Neural progenitor cell (in vitro differentiated cells): ENCODE measurements around the gene FFAR2.

Experiments used
- EZH2 ChIP-seq: fragments of 200-600 bp; sonication (generic); IDR thresholded peaks from 2 replicates; pipeline ENCODE4 v1.6.1; 2017; ENCODE audit warnings: antibody characterized with exemption, mild to moderate bottlenecking, moderate library complexity
- TF ChIP-seq, protein P1 (sequence below): fragments of 200-600 bp; sonication (generic); IDR thresholded peaks from 2 replicates; pipeline ENCODE4 v1.5.1; 2017; ENCODE audit warnings: antibody characterized with exemption, mild to moderate bottlenecking

DNA sequence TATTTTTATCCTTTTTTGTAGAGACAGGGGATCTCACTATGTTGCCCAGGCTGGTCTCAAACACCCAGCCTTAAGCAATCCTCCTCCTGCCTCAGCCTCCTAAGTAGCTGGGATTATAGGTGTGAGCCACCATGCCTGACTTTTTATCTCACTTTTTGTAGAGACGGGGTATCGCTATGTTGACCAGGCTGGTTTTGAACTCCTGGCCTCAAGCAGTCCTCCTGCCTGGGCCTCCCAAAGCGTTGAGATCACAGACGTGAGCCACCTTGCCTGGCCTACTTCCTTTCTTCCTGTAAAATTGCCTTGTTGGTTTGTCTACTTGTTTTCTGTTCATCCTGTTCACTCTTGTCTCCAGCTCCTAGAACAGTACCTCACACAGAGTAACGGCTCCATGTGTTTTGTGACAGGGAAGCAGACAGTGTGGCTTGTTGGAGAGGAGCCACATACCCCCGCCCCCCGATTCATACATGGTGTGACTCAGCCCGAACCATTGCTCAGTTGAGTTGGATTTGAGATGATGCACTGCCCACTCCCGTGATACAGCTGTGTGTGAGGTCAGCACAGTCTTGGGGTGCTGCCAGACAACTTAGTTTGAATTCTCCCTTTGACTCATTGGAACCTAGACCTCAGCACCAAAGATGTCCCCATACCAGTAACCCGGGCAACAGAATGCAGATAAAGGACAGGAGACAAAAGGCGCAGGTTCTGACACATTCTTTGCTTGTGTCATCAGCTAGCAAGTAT is 43.0 kb upstream of the FFAR2 start:
- no peak for TF ChIP-seq EZH2
- TF ChIP-seq, protein P1, sequence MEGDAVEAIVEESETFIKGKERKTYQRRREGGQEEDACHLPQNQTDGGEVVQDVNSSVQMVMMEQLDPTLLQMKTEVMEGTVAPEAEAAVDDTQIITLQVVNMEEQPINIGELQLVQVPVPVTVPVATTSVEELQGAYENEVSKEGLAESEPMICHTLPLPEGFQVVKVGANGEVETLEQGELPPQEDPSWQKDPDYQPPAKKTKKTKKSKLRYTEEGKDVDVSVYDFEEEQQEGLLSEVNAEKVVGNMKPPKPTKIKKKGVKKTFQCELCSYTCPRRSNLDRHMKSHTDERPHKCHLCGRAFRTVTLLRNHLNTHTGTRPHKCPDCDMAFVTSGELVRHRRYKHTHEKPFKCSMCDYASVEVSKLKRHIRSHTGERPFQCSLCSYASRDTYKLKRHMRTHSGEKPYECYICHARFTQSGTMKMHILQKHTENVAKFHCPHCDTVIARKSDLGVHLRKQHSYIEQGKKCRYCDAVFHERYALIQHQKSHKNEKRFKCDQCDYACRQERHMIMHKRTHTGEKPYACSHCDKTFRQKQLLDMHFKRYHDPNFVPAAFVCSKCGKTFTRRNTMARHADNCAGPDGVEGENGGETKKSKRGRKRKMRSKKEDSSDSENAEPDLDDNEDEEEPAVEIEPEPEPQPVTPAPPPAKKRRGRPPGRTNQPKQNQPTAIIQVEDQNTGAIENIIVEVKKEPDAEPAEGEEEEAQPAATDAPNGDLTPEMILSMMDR, result no peak
